ENCODE results near the gene GUCY1A2.
"Not testable (repeated sequence)": the region's sequence is repeated elsewhere in the genome, so short reads cannot be mapped to it uniquely, and the experiment has no call there.

Gene GUCY1A2

DNA sequence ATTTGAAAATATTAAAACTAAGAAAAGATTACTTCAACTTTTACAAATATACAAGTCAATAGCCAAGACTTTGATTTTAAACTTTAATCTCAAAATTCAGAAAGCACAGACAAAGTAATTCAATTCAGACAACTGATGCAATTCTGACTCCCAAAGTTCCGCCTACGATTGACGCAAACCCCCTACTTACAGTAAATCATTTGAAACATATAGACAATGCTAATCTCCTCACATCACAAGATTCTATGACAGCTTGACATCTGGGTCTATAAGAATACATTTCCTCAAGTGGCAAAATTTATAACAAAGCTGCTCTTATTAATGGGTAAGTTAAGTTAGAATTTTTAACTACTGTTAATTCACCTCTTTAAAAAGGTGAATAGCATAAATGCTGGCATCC lies 75.2 kb downstream of the GUCY1A2 start:
- DNase-seq (ENCODE audit: low read depth, low spot score) = no peak

DNA sequence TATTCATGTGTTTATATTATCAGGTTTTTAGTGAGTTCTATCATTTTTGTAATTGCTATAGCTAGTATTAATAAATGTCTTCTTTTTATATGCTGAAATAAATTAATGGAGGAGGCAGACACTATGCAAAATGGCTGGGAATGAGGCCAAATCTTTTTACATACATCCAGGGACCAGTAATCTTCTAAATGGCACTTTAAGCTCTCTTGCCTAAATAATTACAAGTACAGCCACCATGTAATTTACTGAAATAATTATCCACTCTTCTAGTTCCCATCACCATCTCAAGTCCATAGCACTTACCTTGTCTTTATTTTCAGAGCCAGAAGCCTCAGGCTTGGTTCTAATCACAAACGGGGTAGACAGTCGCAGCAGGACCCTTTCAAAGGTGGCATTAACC lies 79.1 kb downstream of the GUCY1A2 start:
- DNase-seq (ENCODE audit: low read depth, low spot score) = no peak

DNA sequence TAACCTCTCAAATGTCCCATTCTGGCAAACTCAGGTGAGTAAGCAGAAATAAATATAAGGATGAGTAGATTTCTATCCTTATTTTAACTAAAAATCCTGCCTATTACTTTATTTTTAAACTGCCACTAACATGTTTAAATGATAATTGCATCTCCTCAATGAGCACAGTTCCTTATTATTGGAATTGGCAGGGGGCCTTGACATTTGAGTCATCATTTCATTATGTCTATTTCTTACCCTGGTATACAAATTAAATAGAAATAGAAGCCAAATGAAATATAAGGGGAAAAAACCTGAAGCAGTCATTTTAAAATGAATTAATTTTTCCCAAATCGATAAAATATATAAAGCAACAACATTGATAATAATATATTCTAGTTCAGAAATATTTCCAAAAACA lies 81.2 kb downstream of the GUCY1A2 start:
- no peak for DNase-seq (ENCODE audit: low read depth, low spot score)

DNA sequence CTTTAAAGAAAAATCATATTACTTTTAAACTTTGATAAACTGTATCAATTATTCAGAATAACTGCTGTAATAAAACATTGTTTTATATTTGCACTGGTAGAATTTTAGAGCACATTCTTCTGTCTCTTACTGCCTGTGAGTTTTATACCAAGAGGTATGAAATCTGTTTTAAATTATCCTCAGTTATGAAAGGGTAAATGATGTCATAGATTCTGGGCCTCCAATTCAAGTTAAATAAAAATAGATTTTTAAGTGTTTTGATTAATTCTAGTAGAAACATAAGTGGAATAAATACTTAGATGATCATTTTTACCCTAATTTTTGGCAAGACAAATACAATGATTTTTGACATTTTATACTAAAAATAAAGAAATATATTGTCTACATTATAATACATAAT lies 93.0 kb downstream of the GUCY1A2 start:
- no peak for DNase-seq (ENCODE audit: low read depth, low spot score)

DNA sequence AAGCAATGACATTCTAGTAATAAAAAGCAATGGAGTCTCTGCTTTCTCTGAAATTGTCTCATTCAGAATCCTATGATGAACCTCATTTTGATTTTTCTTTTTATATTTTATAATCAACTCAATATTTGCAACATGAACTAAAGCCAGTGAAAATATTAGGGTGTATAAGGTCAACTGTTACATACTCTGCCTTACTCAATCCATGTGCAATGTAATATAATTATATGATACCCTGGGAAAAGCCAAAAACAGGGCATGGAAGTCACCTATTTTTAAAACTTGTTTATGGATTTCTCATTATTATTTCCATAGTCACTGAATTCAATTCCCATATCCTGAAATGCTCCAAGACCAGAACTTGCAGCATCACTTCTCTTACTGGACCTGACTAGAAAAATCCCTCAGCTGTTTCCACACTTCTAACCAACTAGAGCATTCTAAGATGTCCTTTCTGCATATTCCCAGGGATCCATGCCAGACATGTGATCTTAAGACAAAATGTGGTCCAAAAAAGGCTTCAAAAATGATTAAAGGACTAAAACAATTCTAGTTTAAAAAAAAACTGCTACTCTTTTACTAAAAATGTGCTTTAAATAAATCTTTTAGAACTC lies 97.3 kb downstream of the GUCY1A2 start:
- no peak for DNase-seq (ENCODE audit: low read depth, low spot score)

DNA sequence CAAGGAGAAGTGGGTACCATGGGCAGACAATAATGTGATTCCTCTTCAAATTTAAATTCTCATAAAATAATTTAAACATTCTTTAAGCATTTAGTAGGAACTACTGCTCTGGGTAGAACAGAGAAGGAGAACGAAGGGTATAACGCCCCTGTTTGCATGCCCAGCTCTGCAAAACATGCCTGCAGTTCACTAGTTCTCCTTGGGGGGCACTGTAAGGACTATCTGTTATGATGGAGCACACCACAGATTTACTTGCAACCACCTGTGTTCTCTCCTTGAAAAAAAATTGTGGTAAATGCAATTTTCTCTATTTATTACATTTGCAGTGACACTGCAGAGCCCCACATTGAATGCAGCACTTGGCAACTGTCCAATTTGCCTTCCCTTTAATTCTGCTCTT lies 100.3 kb downstream of the GUCY1A2 start:
- DNase-seq (ENCODE audit: low read depth, low spot score) = peak; percentile 4

DNA sequence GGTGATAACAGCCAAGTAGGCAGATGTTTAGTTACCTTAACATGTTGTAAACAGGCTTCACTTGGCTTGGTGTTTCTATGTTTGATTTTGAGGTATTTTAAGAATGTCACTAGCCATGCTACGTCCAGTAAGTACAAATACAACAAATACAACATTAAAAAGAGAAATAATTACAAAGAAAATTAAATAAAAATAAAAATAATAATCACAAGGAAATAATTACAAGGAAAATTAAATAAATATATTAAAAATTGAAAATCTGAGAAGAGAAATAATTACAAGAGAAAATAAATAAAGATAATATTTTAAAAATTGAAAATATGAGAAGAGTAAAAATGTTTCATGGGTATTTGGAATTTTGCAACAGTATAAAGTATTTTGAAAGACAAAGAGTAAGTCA lies 103.9 kb downstream of the GUCY1A2 start:
- no peak for DNase-seq (ENCODE audit: low read depth, low spot score)

DNA sequence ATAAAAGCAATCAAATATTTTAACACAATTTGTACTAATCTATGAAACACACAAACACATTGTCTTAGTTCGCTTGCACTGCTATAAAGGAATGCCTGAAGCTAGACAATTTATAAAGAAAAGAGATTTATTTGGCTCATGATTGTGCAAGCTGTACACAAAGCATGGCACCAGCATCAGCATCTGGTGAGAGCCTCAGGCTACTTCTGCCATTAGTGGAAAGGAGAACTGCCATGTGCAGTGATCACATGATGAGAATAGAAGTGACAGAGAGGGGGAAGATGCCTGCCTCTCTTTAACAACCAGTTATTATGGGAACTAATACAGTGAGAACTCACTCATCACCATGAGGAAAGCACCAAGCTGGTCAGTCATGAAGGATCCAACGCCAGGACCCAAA lies 105.1 kb downstream of the GUCY1A2 start:
- DNase-seq (ENCODE audit: low read depth, low spot score) = no peak

DNA sequence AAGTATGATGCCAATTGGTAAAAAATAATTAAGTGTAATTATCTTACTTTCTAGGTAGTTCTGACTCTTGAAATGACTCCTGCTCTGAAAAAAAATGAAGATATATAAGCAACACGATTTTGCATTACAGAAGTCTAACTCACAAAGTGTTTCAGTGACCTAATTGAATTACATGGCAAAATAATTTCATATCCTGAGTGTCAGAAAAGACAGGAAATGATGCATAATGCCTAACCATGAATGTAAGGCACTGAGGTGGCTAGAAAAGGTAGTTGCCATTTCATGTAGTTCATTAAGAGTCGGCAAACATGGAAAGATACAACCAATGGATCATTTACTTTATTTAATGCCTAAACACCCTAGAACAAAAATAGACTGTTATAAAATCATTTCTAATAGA lies 113.5 kb downstream of the GUCY1A2 start:
- no peak for DNase-seq (ENCODE audit: low read depth, low spot score)

DNA sequence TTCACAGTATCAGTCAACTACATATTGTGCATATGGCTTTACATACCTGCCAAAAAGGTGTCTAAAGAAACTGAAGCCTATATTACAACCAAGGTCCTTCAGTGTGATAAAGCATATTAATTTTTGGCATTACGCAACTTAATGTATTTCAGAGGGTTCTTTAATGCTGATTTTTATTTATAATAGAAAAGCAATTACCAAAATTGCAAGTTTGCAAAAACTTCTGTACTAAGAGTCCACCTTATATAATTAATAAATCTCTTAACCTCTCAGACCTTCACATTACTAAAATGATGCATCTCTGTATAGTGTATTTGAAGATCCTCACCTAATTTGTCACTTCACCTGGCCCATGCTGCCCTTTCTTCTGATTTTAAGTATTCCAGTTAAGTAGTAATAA lies 128.6 kb downstream of the GUCY1A2 start:
- no peak for DNase-seq (ENCODE audit: low read depth, low spot score)

DNA sequence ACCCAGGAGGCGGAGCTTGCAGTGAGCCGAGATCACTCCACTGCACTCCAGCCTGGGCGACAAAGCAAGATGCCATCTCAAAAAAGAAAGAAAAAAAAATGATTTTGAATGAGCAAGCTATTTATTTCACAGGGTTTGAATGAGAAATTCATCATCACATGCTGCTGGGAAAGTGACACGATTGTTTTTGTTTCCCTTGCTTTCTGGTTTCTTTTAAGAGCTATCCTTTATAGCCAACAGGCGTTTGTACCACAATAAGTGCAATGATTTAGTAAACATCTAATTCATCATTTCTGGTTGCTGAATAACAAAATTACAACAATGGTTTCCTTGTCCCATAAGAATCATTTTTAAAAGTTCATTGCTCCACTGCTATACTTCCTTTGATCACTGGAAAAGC lies 129.9 kb downstream of the GUCY1A2 start:
- DNase-seq (ENCODE audit: low read depth, low spot score) = no peak

DNA sequence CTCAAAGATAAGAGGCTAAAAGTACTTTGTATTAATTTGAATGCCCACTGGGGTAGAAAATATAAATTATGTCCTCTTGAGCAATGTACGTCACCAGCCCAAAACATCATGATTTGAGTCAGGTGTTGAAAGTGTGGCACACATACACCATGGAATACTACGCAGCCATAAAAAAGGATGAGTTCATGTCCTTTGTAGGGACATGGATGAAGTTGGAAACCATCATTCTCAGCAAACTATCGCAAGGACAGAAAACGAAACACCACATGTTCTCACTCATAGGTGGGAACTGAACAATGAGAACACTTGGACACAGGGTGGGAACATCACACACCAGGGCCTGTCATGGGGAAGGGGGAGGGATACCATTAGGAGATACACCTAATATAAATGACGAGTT lies 134.6 kb downstream of the GUCY1A2 start:
- not testable (repeated sequence) for DNase-seq (ENCODE audit: low read depth, low spot score)

DNA sequence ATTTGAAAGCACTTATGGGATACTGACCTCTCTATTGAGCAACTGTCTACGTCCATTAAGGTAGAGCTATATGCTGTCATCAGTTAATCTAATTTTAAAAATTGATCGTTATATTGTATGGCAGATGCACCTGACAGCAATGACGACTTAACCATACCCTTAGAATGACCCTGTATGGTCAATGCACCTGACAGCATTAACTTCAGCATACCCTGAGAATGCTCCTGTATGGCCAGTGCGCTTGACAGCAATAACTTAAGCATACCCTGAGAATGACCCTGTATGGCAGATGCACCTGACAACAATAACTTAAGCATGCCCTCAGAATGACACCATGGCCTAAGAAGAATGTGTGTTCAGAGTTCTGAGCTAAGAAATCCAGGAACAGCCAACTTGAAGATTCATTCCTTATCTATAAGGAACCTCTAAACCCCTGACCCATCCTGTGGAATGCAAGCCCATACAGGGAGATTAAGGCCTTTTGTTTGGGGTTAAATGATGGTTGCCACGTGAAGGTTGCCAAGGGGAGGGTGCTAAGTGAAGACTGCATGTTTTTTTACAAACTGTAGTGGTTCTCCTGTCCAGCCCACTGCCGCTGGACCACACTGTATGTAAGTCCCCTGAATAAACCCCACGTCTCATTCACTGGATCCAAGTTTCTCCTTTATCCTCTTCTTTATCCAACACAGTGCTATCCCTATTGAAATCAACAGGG lies 138.3 kb downstream of the GUCY1A2 start:
- peak; percentile 9 for DNase-seq (ENCODE audit: low read depth, low spot score)

DNA sequence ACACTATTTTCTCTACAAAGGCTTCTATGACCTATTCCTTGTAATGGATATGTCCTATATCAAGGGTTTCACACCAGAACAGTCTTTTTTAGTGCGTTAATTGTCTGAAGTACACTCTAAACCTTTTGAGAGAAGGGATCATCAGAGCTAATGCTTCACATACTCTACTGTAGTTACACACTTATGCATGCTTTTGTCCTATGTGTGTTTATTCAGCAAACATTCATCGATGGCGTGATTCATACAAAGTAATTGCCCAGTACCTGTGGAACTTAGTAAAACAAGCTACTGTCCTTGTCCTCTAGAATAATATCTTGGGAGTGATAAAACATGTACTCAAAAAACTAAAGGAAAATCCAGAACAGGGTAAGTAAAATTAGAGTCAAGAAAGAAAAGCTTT lies 139.2 kb downstream of the GUCY1A2 start:
- no peak for DNase-seq (ENCODE audit: low read depth, low spot score)

DNA sequence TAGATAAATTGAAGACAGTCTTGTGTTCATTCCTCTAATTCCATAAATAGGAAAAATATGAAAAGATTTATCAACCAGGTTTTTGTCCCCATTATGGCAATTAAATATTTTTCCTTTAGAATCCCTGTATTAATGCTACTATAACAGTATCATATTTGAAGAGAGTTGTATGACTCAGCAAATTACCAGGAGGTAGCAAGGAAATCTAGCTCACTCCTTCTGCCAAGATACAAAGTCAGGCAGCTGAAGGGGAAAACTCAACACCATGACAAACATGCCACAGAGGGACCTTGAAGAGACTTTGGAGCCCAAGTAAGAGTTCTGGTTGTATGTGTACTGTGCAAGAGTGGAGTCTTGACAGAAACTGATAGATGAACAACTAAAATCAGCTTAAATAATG lies 143.3 kb downstream of the GUCY1A2 start:
- DNase-seq (ENCODE audit: low read depth, low spot score) = no peak

DNA sequence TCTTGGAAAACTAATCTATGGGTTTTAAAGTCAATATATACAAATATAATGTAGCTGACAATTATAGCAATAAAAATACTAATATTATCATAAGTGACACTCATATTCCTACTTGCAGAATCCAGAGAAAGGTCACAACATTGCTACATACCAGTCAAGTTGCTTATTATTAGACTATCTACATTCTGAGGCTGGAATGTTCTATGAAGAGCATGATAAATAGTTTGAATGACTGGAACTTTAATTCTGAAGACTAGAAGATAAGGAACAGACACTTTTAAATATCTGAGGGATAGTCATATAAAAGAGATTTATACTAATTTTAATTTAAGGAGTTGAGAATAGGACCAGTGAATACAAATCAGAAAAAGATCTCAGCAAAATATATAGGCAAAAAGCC lies 146.0 kb downstream of the GUCY1A2 start:
- DNase-seq (ENCODE audit: low read depth, low spot score) = no peak

DNA sequence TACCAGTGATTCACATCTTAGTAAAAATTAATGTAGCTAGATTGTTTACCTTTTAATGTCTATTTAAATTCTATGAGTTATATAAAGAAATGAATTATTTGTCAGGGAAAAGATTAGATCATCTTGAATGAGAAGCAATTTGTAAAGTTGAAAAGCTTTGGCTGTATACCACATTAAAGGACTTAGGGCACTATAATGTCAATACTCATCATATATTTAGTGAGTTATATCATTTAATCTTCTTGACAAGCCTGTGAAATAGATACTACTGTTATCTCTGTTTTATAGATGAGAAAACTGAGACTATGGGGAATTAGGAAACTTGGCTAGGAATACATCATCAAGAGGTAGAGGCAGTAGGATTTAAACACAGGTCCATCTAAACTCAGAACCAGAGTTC lies 160.1 kb downstream of the GUCY1A2 start:
- DNase-seq (ENCODE audit: low read depth, low spot score) = no peak

DNA sequence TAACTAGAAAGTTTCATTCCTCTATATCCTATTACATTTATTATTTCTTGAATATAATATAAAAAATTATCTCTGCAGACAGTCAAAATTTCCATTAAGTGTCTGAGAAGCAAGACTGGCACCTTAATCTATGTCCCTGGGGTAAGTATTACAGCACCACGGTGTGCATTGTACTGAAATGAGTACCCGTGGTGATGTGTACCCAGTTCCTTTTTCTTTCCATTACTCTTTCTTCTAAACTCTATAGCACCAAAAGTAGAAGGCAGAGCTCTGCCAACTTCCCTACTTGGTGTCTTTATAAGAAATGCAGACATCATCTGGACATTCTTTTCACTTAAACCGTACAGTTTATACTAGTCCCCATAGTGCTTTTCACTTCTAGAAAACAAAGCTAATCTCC lies 161.7 kb downstream of the GUCY1A2 start:
- no peak for DNase-seq (ENCODE audit: low read depth, low spot score)

DNA sequence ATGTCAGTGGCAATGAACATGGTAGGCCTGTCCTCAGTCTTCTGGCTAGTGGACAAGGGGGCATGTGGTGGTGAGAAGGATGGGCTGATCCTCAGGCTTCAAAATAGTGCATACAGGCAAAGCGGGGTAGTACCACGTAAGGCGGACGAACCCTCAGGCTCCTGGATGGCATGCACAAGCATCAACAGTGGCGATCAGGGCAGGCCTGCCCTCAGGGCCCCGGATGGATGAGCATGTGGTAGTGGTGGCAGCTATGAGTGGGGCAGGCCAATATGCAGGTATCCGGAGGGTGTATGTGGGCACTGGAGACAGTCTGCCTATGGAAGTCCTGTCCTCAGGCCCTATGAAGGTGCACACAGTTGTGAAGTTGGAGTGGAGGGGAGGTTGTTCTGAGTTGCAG lies 163.8 kb downstream of the GUCY1A2 start:
- no peak for DNase-seq (ENCODE audit: low read depth, low spot score)

DNA sequence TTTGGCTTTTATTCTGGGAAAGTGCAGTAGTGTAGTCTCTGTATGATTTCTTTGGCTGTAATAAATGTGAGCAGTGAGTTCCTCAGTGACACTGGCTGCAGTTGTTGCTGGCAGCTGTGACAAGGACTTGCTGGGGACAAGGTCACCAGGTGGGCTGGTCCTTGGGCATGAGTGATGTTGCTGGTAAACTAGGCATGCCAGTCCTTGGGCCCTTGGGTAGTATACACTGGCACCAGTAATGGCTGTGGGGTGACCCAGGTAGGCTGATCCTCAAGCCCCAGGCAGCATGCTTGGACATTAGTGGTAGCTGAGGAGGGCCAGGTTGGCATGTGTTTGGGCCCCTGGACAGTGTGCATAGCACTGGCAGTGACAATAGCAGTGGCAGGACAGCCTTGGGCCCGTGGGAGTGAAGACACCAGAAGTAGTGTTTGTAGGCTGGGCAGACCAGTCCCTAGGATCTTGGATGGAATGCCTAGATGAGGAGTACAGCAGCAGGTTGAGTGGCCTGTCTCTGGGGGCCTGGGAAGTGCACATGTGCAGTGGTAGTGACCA lies 164.3 kb downstream of the GUCY1A2 start:
- DNase-seq (ENCODE audit: low read depth, low spot score) = no peak

DNA sequence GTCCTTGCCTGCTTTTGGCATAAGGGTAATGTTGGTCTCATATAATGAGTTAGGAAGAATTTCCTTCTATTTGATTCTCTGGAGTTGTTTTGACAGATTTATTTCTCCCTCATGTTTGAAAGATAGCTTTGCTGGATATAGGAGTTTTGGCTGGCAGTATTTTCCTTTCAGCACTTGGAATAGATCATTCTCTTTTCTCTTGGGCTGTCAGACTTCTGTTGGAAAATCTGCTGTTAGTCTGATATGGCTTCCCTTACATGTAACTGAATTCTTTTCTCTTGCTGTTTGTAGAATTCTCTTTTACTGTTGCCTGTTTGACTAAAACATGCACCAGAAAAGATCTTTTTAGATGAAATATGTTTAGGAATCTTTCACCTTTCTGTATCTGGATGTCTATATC lies 165.5 kb downstream of the GUCY1A2 start:
- no peak for DNase-seq (ENCODE audit: low read depth, low spot score)

DNA sequence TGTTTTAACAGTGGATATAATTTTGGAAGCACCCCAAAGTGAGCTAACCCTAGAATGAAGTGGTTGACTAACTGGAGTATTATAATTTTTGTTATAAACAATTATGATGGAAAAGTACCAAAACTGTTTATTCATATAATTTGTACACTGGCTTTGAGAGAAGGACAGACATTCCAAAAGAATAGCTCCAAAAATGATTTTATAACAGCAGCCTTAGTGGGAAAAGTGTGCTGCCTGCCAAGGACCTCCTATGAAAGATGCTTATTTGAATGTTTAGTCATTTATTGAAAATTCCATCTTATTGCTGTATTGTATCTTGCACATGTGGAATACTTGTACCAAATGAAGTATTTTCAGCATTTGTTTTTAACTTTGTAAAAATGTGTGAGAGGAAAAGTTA lies 169.8 kb downstream of the GUCY1A2 start:
- no peak for DNase-seq (ENCODE audit: low read depth, low spot score)

DNA sequence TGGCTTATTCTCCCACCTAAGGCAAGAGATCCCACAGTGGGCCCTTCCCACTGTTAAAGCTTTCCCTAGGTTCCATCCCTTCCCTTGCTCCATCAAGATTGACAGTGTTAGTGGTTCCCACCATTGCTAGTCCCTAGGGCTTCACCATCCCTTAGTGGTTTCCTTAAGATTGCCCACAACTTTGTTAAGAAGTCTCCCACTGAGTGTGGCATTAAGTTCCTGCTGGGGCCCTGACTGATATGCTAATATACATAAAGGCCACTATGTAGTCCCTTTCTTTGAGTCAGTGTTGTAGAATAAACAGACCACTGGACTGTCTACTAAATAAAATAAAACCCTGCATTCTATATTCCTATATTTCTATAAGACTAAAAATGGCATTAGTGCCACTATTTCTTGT lies 176.1 kb downstream of the GUCY1A2 start:
- no peak for DNase-seq (ENCODE audit: low read depth, low spot score)

DNA sequence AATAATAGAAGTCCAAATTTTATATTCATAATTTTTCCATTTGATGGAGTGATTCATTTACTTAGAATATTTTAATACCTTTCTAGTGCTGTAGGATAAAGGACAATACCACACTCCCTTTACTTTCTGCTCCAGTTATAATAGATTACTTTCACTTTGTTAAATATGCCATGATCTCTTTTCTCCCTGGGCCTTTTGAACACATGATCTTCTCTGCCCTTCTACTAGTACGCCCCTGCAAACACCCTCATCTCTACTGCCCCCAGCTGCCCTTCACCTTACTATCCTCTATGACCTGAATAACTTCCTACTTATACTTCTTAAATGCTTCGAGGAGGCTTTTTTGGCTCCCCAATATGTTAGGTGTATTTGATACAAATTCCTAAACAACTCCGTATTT lies 177.3 kb downstream of the GUCY1A2 start:
- DNase-seq (ENCODE audit: low read depth, low spot score) = no peak
